ENCODE results near the gene VPS52. TPM values are rescaled to one million over a fixed set of nuclear protein-coding genes. Genes with fewer than 3 reads are reported as not detected.
"Not testable (repeated sequence)": the region's sequence is repeated elsewhere in the genome, so short reads cannot be mapped to it uniquely, and the experiment has no call there.

The VPS52 gene
- total RNA-seq, 3 donors from 2014 or later, result 58.2 to 82.6 (median 72.7) TPM

DNA sequence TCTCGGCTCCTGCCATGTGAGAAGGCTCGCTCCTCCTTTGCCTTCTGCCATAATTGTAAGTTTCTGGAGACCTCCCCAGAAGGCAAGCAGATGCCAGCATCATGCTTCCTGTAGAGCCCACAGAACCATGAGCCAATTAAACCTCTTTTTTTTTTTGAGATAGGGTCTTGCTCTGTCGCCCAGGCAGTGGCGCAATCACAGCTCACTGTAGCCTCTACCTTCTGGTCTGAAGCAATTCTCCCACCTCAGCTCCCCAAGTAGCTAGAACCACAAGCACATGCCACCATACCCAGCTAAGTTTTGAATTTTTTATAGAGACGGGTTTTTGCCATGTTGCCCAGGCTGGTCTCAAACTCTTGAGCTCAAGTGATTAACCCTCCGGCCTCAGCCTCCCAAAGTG is 34.8 kb downstream of the VPS52 start:
- Histone ChIP-seq H3K4me1 (ENCODE audit: low read depth) (no peaks in the 10 kb centered on the region), H3K4me3 (no peak overlapping the region), H3K9me3 (no peaks in the 10 kb centered on the region), H3K36me3 (ENCODE audit: low read depth) (no peaks in the 10 kb centered on the region)
- intact Hi-C loops (cut with DNase I, micrococcal nuclease), result no loop called here
- no peak for ATAC-seq
- TF ChIP-seq, protein P1, sequence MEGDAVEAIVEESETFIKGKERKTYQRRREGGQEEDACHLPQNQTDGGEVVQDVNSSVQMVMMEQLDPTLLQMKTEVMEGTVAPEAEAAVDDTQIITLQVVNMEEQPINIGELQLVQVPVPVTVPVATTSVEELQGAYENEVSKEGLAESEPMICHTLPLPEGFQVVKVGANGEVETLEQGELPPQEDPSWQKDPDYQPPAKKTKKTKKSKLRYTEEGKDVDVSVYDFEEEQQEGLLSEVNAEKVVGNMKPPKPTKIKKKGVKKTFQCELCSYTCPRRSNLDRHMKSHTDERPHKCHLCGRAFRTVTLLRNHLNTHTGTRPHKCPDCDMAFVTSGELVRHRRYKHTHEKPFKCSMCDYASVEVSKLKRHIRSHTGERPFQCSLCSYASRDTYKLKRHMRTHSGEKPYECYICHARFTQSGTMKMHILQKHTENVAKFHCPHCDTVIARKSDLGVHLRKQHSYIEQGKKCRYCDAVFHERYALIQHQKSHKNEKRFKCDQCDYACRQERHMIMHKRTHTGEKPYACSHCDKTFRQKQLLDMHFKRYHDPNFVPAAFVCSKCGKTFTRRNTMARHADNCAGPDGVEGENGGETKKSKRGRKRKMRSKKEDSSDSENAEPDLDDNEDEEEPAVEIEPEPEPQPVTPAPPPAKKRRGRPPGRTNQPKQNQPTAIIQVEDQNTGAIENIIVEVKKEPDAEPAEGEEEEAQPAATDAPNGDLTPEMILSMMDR (IDR thresholded peaks at IDR 0.05), result no peak
- DNase-seq, result no peak

DNA sequence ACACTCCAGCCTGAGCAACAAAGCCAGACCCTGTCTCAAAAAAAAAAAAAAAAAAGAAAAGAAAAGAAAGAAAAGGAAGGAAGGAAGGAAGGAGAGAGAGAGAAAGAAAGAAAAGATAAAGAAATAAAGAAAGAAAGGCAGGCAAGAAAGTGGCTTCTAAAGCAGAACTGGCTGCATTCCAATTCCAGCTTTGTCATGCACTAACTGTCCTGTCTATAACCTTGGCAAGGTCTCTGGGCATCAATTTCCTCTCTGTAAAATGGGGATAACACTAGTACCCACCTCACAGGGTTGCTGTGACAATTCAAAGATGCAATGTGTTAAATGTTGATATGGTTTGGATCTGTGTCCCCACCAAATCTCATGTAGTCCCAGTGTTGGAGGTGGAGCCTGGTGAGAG is 35.3 kb downstream of the VPS52 start:
- intact Hi-C loops (cut with DNase I, micrococcal nuclease), result no loop called here
- H3K4me3 ChIP-seq, result no peak overlapping the region
- H3K36me3 ChIP-seq (ENCODE audit: low read depth), result no peaks in the 10 kb centered on the region
- TF ChIP-seq, protein P1 (IDR thresholded peaks at IDR 0.05), result no peak
- H3K9me3 ChIP-seq, result no peaks in the 10 kb centered on the region
- ATAC-seq (no peak), DNase-seq (no peak)
- H3K4me1 ChIP-seq (ENCODE audit: low read depth), result no peaks in the 10 kb centered on the region

DNA sequence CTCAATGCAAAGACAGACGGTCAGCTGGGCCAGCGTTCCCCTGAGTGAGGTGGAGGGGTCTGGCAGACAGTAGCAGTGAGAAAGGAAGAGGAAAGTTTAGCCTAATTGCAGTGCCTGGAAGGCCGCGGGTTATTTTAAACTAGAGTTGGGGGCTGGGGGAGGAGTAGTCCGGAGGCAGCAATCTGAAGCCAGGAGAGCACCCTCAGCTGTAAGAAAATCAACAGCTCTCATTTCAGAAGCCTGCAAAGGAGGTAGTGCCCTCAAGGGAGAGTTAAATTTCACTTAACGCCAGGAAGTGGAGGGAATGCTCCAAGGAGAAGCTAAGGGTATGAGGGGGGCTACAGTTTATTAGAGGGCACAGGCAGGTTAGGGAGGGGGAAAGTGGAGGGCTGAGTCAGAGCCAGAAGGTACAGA is 36.4 kb downstream of the VPS52 start:
- DNase-seq (no peak), ATAC-seq (no peak)
- no peak overlapping the region for H3K4me3 ChIP-seq
- no peaks in the 10 kb centered on the region for H3K36me3 ChIP-seq (ENCODE audit: low read depth)
- TF ChIP-seq, protein P1 (IDR thresholded peaks at IDR 0.05), result no peak
- no peaks in the 10 kb centered on the region for H3K9me3 ChIP-seq
- H3K4me1 ChIP-seq (ENCODE audit: low read depth), result no peaks in the 10 kb centered on the region
- intact Hi-C loops (cut with DNase I, micrococcal nuclease), result no loop called here

DNA sequence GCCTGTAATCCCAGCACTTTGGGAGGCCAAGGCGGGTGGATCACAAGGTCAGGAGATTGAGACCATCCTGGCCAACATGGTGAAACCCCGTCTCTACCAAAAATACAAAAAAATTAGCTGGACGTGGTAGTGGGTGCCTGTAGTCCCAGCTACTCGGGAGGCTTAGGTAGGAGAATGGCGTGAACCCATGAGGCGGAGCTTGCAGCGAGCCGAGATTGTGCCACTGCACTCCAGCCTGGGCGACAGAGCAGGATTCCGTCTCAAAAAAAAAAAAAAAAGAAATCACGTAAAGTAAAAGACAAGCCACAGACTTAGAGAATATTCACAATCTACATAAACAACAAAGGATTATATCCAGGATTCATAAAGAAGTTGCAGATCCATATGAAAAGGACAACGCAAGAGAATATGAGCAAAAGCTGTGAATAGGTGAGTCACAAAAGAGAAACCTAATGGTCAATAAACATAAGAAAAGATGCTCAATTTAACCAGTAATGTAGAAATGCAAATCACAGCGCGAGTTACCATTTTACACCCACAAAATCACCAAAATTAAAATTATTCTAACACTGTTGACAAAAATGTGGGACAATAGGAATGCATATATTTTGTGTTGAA is 45.1 kb downstream of the VPS52 start:
- H3K9me3 ChIP-seq; ATAC-seq; H3K36me3 ChIP-seq (ENCODE audit: low read depth); H3K4me3 ChIP-seq; H3K4me1 ChIP-seq (ENCODE audit: low read depth); DNase-seq; intact Hi-C loops (cut with DNase I, micrococcal nuclease): not testable (repeated sequence)

DNA sequence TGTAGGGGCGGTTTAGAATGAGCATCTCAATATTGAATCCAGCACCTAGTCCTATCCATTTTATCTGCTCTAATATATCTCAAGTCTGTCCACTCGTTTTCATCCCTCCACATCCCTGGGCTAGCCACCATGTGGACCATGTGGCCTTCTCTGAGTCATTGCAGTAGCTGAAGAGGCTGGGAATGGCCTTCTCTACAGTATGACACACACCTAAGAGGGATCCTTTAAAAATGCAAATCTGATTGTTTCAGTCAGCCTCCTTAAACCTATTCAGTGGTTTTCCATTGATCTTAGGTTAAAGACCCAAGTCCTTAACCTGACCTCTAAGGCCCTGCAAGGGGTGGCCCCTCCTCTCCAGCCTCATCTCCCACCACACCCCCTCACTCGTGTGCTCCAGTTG is 54.0 kb downstream of the VPS52 start:
- H3K4me1 ChIP-seq (ENCODE audit: low read depth), result peaks cover 9% of the 10 kb centered on the region
- intact Hi-C loops (cut with DNase I, micrococcal nuclease), result no loop called here
- no peaks in the 10 kb centered on the region for H3K9me3 ChIP-seq
- TF ChIP-seq, protein P1 (IDR thresholded peaks at IDR 0.05), result no peak
- no peak for DNase-seq
- H3K36me3 ChIP-seq (ENCODE audit: low read depth), result no peaks in the 10 kb centered on the region
- no peak for ATAC-seq
- H3K4me3 ChIP-seq, result no peak overlapping the region

DNA sequence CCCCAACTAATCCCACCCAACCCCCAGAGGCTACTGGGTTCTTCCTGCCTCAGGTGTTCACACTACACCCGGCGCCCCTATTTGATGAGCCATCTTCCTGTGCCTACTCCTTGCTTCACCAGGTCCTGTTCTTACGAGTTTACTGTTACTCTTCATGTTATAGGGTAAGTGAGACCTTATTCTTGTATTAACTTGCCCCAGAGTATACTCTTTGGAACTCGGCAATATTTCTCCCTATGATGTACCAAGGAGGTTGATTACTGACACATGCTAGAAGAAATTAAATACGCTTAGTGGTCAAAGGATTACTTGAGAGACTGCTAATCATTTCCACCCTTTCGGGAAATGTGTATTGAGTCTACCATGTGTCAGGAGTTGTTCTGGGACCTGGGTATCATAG is 54.4 kb downstream of the VPS52 start:
- Histone ChIP-seq H3K36me3 (ENCODE audit: low read depth) (no peaks in the 10 kb centered on the region), H3K4me3 (no peak overlapping the region), H3K9me3 (no peaks in the 10 kb centered on the region), H3K4me1 (ENCODE audit: low read depth) (peaks cover 9% of the 10 kb centered on the region)
- DNase-seq, result no peak
- intact Hi-C loops (cut with DNase I, micrococcal nuclease), result no loop called here
- ATAC-seq, result no peak
- TF ChIP-seq, protein P1 (IDR thresholded peaks at IDR 0.05), result no peak

All from mucosa of descending colon (tissue), 3 donors.